Endometrial microvascular endothelial cells (primary cell): ENCODE data around the gene NR1D2. TPM values are rescaled to one million over a fixed set of nuclear protein-coding genes. Genes with fewer than 3 reads are reported as not detected.

ENCODE experiments used
- in situ Hi-C: cut with HindIII; loops from 2 replicates; pipeline ENCODE4 v1.10.0; 2017; ENCODE audit warnings: low sequenced_read_pairs, low pct_unique_long_range_greater_than_20kb; ENCODE audit errors: inconsistent ontology term
- total RNA-seq: library from RNA; depleted of rRNA; stranded (reverse); fragments of >200 nt; gene quantifications from one replicate; pipeline ENCODE4 v1.2.3, GENCODE V29; 2015; ENCODE audit errors: inconsistent ontology term

The NR1D2 gene
- total RNA-seq, 1 donor from 2014 or later: 14.6 TPM

- in situ Hi-C loops: no loop called here
Observed at GRCh38 chr3:23926246-23926645, 18.8 kb upstream of the NR1D2 start.

- in situ Hi-C loops: no loop called here
Observed at GRCh38 chr3:23926736-23927135, 18.4 kb upstream of the NR1D2 start.

GRCh38 chr3:23928524-23928923, 16.6 kb upstream of the NR1D2 start:
- in situ Hi-C loops: no loop called here

- in situ Hi-C loops: no loop called here
Observed at GRCh38 chr3:23931597-23931996, 13.5 kb upstream of the NR1D2 start.

- in situ Hi-C loops: no loop called here
Observed at GRCh38 chr3:23932571-23932970, 12.5 kb upstream of the NR1D2 start.

- in situ Hi-C loops: no loop called here
Observed at GRCh38 chr3:23934253-23934652, 10.8 kb upstream of the NR1D2 start.

- in situ Hi-C loops: no loop called here
Observed at GRCh38 chr3:23937296-23937695, 7.8 kb upstream of the NR1D2 start.

- in situ Hi-C loops: no loop called here
Observed at GRCh38 chr3:23938688-23939087, 6.4 kb upstream of the NR1D2 start.

GRCh38 chr3:23940775-23941174, 4.3 kb upstream of the NR1D2 start:
- in situ Hi-C loops: no loop called here

GRCh38 chr3:23941440-23941839, 3.6 kb upstream of the NR1D2 start:
- in situ Hi-C loops: no loop called here

GRCh38 chr3:23942546-23942945, 2.5 kb upstream of the NR1D2 start:
- in situ Hi-C loops: no loop called here

- in situ Hi-C loops: no loop called here
Observed at GRCh38 chr3:23944007-23944783, 891 bp upstream of the NR1D2 start.

- in situ Hi-C loops: no loop called here
Observed at GRCh38 chr3:23945663-23945912, 502 bp downstream of the NR1D2 start.

GRCh38 chr3:23945913-23946687, 1.0 kb downstream of the NR1D2 start:
- in situ Hi-C loops: no loop called here

GRCh38 chr3:23948761-23949160, 3.7 kb downstream of the NR1D2 start:
- in situ Hi-C loops: no loop called here

- in situ Hi-C loops: no loop called here
Observed at GRCh38 chr3:23949784-23950183, 4.7 kb downstream of the NR1D2 start.

GRCh38 chr3:23950293-23950692, 5.2 kb downstream of the NR1D2 start:
- in situ Hi-C loops: no loop called here

- in situ Hi-C loops: no loop called here
Observed at GRCh38 chr3:23952646-23953045, 7.6 kb downstream of the NR1D2 start.

GRCh38 chr3:23953523-23953922, 8.4 kb downstream of the NR1D2 start:
- in situ Hi-C loops: no loop called here

GRCh38 chr3:23954144-23954543, 9.1 kb downstream of the NR1D2 start:
- in situ Hi-C loops: no loop called here

- in situ Hi-C loops: no loop called here
Observed at GRCh38 chr3:23956701-23957100, 11.6 kb downstream of the NR1D2 start.
